Transverse colon (tissue), 4 donors: ENCODE results near the gene MEF2B. TPM values are rescaled to one million over a fixed set of nuclear protein-coding genes. Genes with fewer than 3 reads are reported as not detected.

Experiments used
- DNase-seq: peaks from one replicate; pipeline ENCODE4 v3.0.0-alpha.2; 2019
- H3K27ac ChIP-seq, 4 donors: fragments of 200-600 bp; sonication (generic); 2 replicates each; pipeline ENCODE4 v1.5.1; 2016 to 2018; ENCODE audit warnings: inconsistent platforms in 4 of 4
- H3K27me3 ChIP-seq: fragments of 200-600 bp; sonication (generic); 2 replicates; pipeline ENCODE4 v1.5.1; 2017; ENCODE audit warnings: inconsistent platforms
- H3K36me3 ChIP-seq, 4 donors: fragments of 200-600 bp; sonication (generic); 2 replicates each; pipeline ENCODE4 v1.5.1; 2017 to 2019; ENCODE audit warnings: inconsistent platforms in 4 of 4
- H3K4me1 ChIP-seq, 4 donors: fragments of 200-600 bp; sonication (generic); 2 replicates each; pipeline ENCODE4 v1.5.1; 2017 to 2020; ENCODE audit warnings: inconsistent platforms in 4 of 4
- H3K4me3 ChIP-seq, 4 donors: fragments of 200-600 bp; sonication (generic); 1 replicate in 1 of 4; 2 replicates in 3 of 4; pipeline versions ENCODE4 v1.5.1 to v1.6.1; 2017 to 2019; ENCODE audit warnings: inconsistent platforms in 4 of 4
- H3K9me3 ChIP-seq, 2 donors: fragments of 200-600 bp; sonication (generic); 2 replicates each; pipeline ENCODE4 v1.5.1; 2017 to 2019; ENCODE audit warnings: inconsistent platforms in 2 of 2
- EP300 ChIP-seq: sonication (generic); formaldehyde crosslinking; IDR thresholded peaks from one replicate; pipeline ENCODE4 v1.6.1; 2017; ENCODE audit warnings: antibody characterized with exemption, low read depth
- POLR2A ChIP-seq: fragments of 450-650 bp; IDR thresholded peaks from one replicate; pipeline ENCODE4 v1.6.1; 2016; ENCODE audit warnings: antibody characterized with exemption, mild to moderate bottlenecking, moderate library complexity
- POLR2AphosphoS5 ChIP-seq, 3 donors: sonication (generic); formaldehyde crosslinking; IDR thresholded peaks; one replicate each; pipeline ENCODE4 v1.6.1; 2016; ENCODE audit warnings: antibody characterized with exemption in 3 of 3
- WGBS, 2 donors: methylation state at CpG; one replicate each; pipeline ENCODE4 v1.1.5; 2018; ENCODE audit warnings: low coverage in 1 of 2; 5-methylcytosine and 5-hydroxymethylcytosine counted together
- in situ Hi-C, 4 donors: fragments of 200-750 bp; cut with MboI; loops; one replicate each; pipeline versions ENCODE4 v1.15.0 to v1.15.1; 2017; ENCODE audit warnings: low sequenced_read_pairs in 3 of 4, low pct_ligation_motif_present in 1 of 4, low pct_unique_long_range_greater_than_20kb in 1 of 4
- intact Hi-C: fragments of 100-400 bp; cut with DNase I; formaldehyde crosslinking; loops from one replicate; pipeline ENCODE4 v1.15.1; 2023; ENCODE audit warnings: low total_unique reads
- total RNA-seq, 4 donors: library from RNA; depleted of rRNA; stranded (reverse); fragments of >200 nt; gene quantifications; one replicate each; pipeline ENCODE4 v1.1.0, GENCODE V29; 2016
- TF ChIP-seq, protein P1 (sequence below), 5 experiments: fragments of 200-600 bp in 3 of 5; fragments of 450-650 bp in 2 of 5; sonication (generic) in 3 of 5; IDR thresholded peaks; 1 replicate in 2 of 5; 2 replicates in 3 of 5; pipeline ENCODE4 v1.5.1; 2016 to 2017; ENCODE audit warnings: antibody characterized with exemption in 5 of 5, inconsistent platforms in 3 of 5, mild to moderate bottlenecking in 2 of 5, moderate library complexity in 1 of 5

Gene MEF2B
- total RNA-seq, 4 donors from 2014 or later = 0.95 TPM; not detected in 3

DNA sequence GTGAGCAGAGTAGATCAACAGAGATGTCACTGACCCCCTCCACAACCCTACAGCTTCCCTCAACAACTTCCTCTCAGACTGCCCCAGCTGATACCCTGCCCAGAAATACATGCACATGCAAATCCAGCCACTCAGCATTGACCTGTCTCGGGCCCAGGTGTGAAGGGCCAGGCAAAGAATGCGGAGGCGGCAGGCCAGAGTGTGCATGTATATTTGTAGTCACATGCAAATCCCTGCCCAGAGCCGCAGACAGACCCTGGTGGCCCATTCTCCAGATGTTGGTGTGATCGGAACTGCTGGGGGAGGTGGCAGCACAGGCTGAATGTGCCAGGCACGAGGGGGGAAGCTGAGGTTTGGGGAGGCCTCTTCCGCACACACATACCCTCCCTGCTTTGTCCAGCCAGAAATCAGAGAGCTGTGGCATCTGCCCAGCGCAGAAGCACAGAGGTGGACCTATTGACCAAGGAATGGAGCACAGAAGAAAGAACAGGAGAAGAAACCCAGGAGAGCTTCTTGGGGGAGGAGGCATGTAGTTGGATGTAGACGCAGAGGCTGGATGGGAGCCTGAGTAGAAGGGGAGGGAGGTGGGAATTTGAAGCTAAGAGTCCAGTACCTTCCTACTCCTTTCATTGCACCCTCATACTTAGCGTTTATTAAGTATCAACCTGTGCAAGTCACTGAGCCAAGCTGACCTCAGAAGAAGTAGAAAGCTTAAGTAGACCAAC is 14.4 kb downstream of the MEF2B start:
- TF ChIP-seq POLR2AphosphoS5 (IDR thresholded peaks at IDR 0.05) (no peak), POLR2A (no peak), EP300 (no peak)
- TF ChIP-seq, protein P1, sequence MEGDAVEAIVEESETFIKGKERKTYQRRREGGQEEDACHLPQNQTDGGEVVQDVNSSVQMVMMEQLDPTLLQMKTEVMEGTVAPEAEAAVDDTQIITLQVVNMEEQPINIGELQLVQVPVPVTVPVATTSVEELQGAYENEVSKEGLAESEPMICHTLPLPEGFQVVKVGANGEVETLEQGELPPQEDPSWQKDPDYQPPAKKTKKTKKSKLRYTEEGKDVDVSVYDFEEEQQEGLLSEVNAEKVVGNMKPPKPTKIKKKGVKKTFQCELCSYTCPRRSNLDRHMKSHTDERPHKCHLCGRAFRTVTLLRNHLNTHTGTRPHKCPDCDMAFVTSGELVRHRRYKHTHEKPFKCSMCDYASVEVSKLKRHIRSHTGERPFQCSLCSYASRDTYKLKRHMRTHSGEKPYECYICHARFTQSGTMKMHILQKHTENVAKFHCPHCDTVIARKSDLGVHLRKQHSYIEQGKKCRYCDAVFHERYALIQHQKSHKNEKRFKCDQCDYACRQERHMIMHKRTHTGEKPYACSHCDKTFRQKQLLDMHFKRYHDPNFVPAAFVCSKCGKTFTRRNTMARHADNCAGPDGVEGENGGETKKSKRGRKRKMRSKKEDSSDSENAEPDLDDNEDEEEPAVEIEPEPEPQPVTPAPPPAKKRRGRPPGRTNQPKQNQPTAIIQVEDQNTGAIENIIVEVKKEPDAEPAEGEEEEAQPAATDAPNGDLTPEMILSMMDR (IDR thresholded peaks at IDR 0.05) = no peak
- Histone ChIP-seq H3K9me3 (no peaks in the 10 kb centered on the region), H3K4me1 (no peaks in the 10 kb centered on the region), H3K27me3 (no peaks in the 10 kb centered on the region), H3K27ac (peak overlapping the region in 1 of 4 donors; percentile 37), H3K36me3 (no peaks in the 10 kb centered on the region), H3K4me3 (no peak overlapping the region)
- intact Hi-C loops (no loop called here), in situ Hi-C loops (no loop called here)
- WGBS, 2 donors = 75 to 83% methylated on average over 1 to 10 of the region's 10 CpGs
- DNase-seq = peak; percentile 69

DNA sequence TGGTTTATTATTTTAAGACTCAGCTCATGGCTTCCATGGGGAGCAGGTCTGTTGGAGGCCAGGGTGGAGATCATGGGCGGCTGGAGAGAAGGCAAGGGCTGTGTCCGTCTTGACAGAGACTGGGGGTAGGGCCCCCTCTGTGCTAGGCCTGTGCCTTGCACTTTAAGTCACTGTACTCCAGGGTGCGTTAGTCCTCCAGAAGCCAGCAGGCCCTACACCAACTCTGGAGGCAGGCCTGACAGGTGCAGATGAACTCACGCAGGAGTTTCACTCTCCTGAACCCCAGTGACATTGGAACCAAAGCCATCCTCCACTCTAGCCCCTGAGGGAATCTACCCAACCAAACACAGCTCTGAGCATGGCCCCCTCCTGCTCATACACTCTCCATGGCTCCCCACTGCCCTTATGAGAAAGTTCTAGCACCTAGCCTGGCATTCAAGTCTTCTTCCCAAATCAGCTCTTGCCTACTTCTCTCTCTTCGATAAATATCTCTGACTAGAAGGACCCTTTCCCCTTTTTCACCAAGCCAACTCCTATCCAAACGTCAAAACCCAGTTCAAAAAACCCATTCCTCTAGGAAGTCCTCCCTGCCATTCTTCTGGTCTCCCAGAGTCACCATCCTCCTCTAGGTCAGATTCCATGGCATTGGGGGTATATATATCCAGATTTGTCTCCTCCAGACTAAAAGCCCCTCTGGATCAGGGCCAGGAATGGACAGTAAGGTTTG is 15.1 kb downstream of the MEF2B start:
- intact Hi-C loops (no loop called here), in situ Hi-C loops (no loop called here)
- WGBS, 2 donors = 84 to 100% methylated on average over 2 to 6 of the region's 6 CpGs
- no peaks in the 10 kb centered on the region for H3K36me3 ChIP-seq
- no peaks in the 10 kb centered on the region for H3K4me1 ChIP-seq
- H3K27ac ChIP-seq = peak overlapping the region in 1 of 4 donors; percentile 37
- H3K4me3 ChIP-seq = no peak overlapping the region
- no peaks in the 10 kb centered on the region for H3K9me3 ChIP-seq
- TF ChIP-seq EP300 = no peak
- TF ChIP-seq, protein P1 (IDR thresholded peaks at IDR 0.05) = no peak
- no peak for TF ChIP-seq POLR2A
- TF ChIP-seq POLR2AphosphoS5 (IDR thresholded peaks at IDR 0.05) = no peak
- no peak for DNase-seq
- no peaks in the 10 kb centered on the region for H3K27me3 ChIP-seq

DNA sequence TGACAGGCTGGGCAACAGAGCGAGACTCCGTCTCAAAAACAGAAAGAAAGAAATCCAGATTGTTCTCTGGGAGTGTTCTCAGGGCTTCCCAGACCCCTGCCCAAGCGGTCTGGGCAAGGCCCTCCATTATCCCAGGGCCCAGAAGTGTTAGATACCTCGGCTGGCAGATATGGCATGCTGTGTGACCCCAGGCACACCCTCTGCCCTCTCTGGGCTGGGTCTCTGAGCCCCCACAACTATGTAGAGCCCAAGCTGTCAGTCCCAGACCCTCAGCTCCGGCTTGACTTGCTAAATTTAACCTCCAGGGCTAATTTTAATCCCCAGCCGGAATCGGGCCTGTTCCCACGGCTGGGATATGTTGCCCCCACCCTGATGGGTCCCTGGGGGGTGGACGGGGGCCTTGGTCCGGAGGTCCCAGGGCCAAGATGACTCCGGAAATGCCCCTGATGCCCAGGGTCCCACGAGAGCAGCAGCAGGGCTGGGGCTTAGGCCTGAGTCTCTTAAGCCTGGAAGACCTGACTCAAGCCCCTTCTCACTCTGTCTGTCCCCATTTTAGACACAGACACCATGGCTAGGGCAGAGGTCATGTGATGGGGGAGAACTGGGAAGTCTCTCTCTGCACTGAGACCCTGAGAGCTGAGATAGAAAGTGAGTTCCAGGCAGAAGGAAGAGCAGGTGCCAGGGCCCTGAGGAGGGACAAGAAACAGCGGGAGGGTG is 17.2 kb downstream of the MEF2B start:
- in situ Hi-C loops (no loop called here), intact Hi-C loops (no loop called here)
- DNase-seq = no peak
- Histone ChIP-seq H3K36me3 (peaks cover 0 to under 1% (median 0%) of the 10 kb centered on the region in 4 donors), H3K4me3 (no peak overlapping the region), H3K9me3 (no peaks in the 10 kb centered on the region), H3K27me3 (no peaks in the 10 kb centered on the region), H3K4me1 (no peaks in the 10 kb centered on the region), H3K27ac (no peak overlapping the region)
- TF ChIP-seq EP300 (no peak), POLR2AphosphoS5 (IDR thresholded peaks at IDR 0.05) (no peak)
- TF ChIP-seq, protein P1 (IDR thresholded peaks at IDR 0.05) = no peak
- WGBS, 2 donors = 84% methylated on average over 3 to 13 of the region's 13 CpGs

DNA sequence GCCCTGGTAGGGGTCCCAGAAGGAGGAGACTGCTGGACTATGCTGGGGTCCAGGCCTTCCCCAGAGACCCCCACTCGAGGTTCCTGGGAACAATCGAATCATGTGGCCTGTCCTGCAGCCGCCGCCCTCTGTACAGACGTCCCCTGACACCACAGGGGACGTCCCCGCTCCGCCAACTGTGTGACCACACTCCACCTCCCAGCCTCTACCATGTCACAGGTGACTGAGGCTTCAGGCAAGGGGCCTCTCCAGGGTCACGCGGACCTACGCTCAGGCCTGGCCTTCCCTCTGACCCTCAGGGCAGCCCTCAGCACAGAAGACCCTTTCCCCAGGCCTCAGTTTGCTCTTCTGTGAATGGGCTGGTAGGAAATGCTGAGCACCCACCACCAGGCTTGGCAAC is 18.6 kb downstream of the MEF2B start:
- no peak overlapping the region for H3K4me3 ChIP-seq
- intact Hi-C loops = no loop called here
- no peaks in the 10 kb centered on the region for H3K4me1 ChIP-seq
- no peaks in the 10 kb centered on the region for H3K27me3 ChIP-seq
- peak; percentile 45 for DNase-seq
- no peak overlapping the region for H3K27ac ChIP-seq
- in situ Hi-C loops = no loop called here
- H3K9me3 ChIP-seq = no peaks in the 10 kb centered on the region
- peaks cover 0 to 8% (median 0%) of the 10 kb centered on the region in 4 donors for H3K36me3 ChIP-seq
- TF ChIP-seq POLR2A (no peak), POLR2AphosphoS5 (IDR thresholded peaks at IDR 0.05) (no peak), EP300 (no peak)
- TF ChIP-seq, protein P1 (IDR thresholded peaks at IDR 0.05) = no peak
- WGBS, 2 donors = 61% methylated on average over 10 of the region's 11 CpGs; no CpG with 5 or more reads in 1 of the 2 donors
